Suprapubic skin (tissue), 4 donors: ENCODE measurements around the gene SLC11A2. TPM values are rescaled to one million over a fixed set of nuclear protein-coding genes. Genes with fewer than 3 reads are reported as not detected.
A peak's percentile ranks its signal among the peaks of the same experiment; 100 is the strongest.

Source experiments
- DNase-seq, 2 donors: peaks; one replicate each; pipeline ENCODE4 v3.0.0-alpha.2; 2019; ENCODE audit warnings: low spot score in 2 of 2
- H3K27ac ChIP-seq: fragments of 200-600 bp; sonication (generic); one replicate; pipeline ENCODE4 v1.5.1; 2019
- H3K27me3 ChIP-seq: fragments of 200-600 bp; sonication (generic); one replicate; pipeline ENCODE4 v1.5.1; 2019
- H3K36me3 ChIP-seq: fragments of 200-600 bp; sonication (generic); one replicate; pipeline ENCODE4 v1.5.1; 2019
- H3K4me1 ChIP-seq: fragments of 200-600 bp; sonication (generic); one replicate; pipeline ENCODE4 v1.5.1; 2019
- H3K4me3 ChIP-seq: fragments of 200-600 bp; sonication (generic); one replicate; pipeline ENCODE4 v1.5.1; 2019; ENCODE audit warnings: mild to moderate bottlenecking
- H3K9me3 ChIP-seq: fragments of 200-600 bp; sonication (generic); one replicate; pipeline ENCODE4 v1.5.1; 2019
- CTCF ChIP-seq, 2 donors: fragments of 200-600 bp in 1 of 2; fragments of 450-650 bp in 1 of 2; sonication (generic) in 1 of 2; IDR thresholded peaks; one replicate each; pipeline ENCODE4 v1.5.1; 2016 to 2019; ENCODE audit warnings: antibody characterized with exemption in 2 of 2, mild to moderate bottlenecking in 1 of 2, moderate library complexity in 1 of 2
- EP300 ChIP-seq: sonication (generic); formaldehyde crosslinking; IDR thresholded peaks from one replicate; pipeline ENCODE4 v1.6.1; 2017; ENCODE audit warnings: antibody characterized with exemption
- POLR2A ChIP-seq, 2 donors: fragments of 450-650 bp; IDR thresholded peaks; one replicate each; pipeline ENCODE4 v1.6.1; 2017; ENCODE audit warnings: antibody characterized with exemption in 2 of 2, mild to moderate bottlenecking in 2 of 2, moderate library complexity in 2 of 2
- POLR2AphosphoS5 ChIP-seq, 3 donors: sonication (generic); formaldehyde crosslinking; IDR thresholded peaks; one replicate each; pipeline ENCODE4 v1.6.1; 2017; ENCODE audit warnings: antibody characterized with exemption in 3 of 3
- WGBS: methylation state at CpG from one replicate; pipeline ENCODE4 v1.1.5; 2018; 5-methylcytosine and 5-hydroxymethylcytosine counted together
- total RNA-seq, 4 donors: library from RNA; depleted of rRNA; stranded (reverse); fragments of >200 nt; gene quantifications; one replicate each; pipeline ENCODE4 v1.1.0, GENCODE V29; 2016

The SLC11A2 gene
- total RNA-seq, 4 donors from 2014 or later = 39.0 to 108 (median 60.2) TPM

GRCh38 chr12:51028126-51028812 is 2.1 kb upstream of the SLC11A2 start:
- peaks cover 39% of the 10 kb centered on the region for H3K4me1 ChIP-seq
- no peak overlapping the region for H3K4me3 ChIP-seq
- H3K27me3 ChIP-seq = no peaks in the 10 kb centered on the region
- no peaks in the 10 kb centered on the region for H3K9me3 ChIP-seq
- no peak for DNase-seq
- 16% methylated on average over 9 of the region's 9 CpGs for WGBS
- no peak for TF ChIP-seq POLR2AphosphoS5 (IDR thresholded peaks at IDR 0.05)
- TF ChIP-seq POLR2A (IDR thresholded peaks at IDR 0.05) = no peak
- no peak for TF ChIP-seq EP300
- peak; percentile 22 to 30 for TF ChIP-seq CTCF (IDR thresholded peaks at IDR 0.05)
- H3K27ac ChIP-seq = peak overlapping the region; percentile 43
- no peaks in the 10 kb centered on the region for H3K36me3 ChIP-seq

- 89% methylated on average over 15 of the region's 15 CpGs for WGBS
- Histone ChIP-seq H3K4me1 (peaks cover 44% of the 10 kb centered on the region), H3K4me3 (no peak overlapping the region), H3K27ac (no peak overlapping the region), H3K9me3 (no peaks in the 10 kb centered on the region), H3K36me3 (no peaks in the 10 kb centered on the region), H3K27me3 (no peaks in the 10 kb centered on the region)
- DNase-seq = no peak
- TF ChIP-seq POLR2A (IDR thresholded peaks at IDR 0.05) (no peak), CTCF (IDR thresholded peaks at IDR 0.05) (no peak), EP300 (no peak)
Measured at GRCh38 chr12:51027342-51027835, 1.2 kb upstream of the SLC11A2 start.

GRCh38 chr12:51025338-51025835 is 797 bp downstream of the SLC11A2 start:
- Histone ChIP-seq H3K27me3 (no peaks in the 10 kb centered on the region), H3K4me1 (peaks cover 44% of the 10 kb centered on the region), H3K4me3 (peak overlapping the region; percentile 86), H3K27ac (peak overlapping the region; percentile 96), H3K9me3 (no peaks in the 10 kb centered on the region), H3K36me3 (no peaks in the 10 kb centered on the region)
- DNase-seq = no peak
- WGBS = 7% methylated on average over 9 of the region's 9 CpGs
- no peak for TF ChIP-seq EP300
- no peak for TF ChIP-seq POLR2AphosphoS5 (IDR thresholded peaks at IDR 0.05)
- no peak for TF ChIP-seq POLR2A (IDR thresholded peaks at IDR 0.05)
- no peak for TF ChIP-seq CTCF (IDR thresholded peaks at IDR 0.05)

- TF ChIP-seq EP300 = no peak
- no peak for TF ChIP-seq POLR2A (IDR thresholded peaks at IDR 0.05)
- TF ChIP-seq POLR2AphosphoS5 (IDR thresholded peaks at IDR 0.05) = no peak
- TF ChIP-seq CTCF (IDR thresholded peaks at IDR 0.05) = no peak
- no peaks in the 10 kb centered on the region for H3K27me3 ChIP-seq
- no peak for DNase-seq
- H3K9me3 ChIP-seq = no peaks in the 10 kb centered on the region
- no peaks in the 10 kb centered on the region for H3K36me3 ChIP-seq
- peak overlapping the region; percentile 96 for H3K27ac ChIP-seq
- peaks cover 42% of the 10 kb centered on the region for H3K4me1 ChIP-seq
- WGBS = 49% methylated on average over 4 of the region's 4 CpGs
- peak overlapping the region; percentile 86 for H3K4me3 ChIP-seq
Measured at GRCh38 chr12:51023625-51024382, 2.4 kb downstream of the SLC11A2 start.

GRCh38 chr12:51021694-51022093 is 4.5 kb downstream of the SLC11A2 start:
- no peak for DNase-seq
- no peaks in the 10 kb centered on the region for H3K9me3 ChIP-seq
- H3K4me1 ChIP-seq = peaks cover 35% of the 10 kb centered on the region
- H3K36me3 ChIP-seq = no peaks in the 10 kb centered on the region
- TF ChIP-seq CTCF (IDR thresholded peaks at IDR 0.05) = no peak
- TF ChIP-seq POLR2AphosphoS5 (IDR thresholded peaks at IDR 0.05) = no peak
- TF ChIP-seq EP300 = no peak
- TF ChIP-seq POLR2A (IDR thresholded peaks at IDR 0.05) = no peak
- WGBS = 59% methylated on average over 1 of the region's 1 CpG
- no peaks in the 10 kb centered on the region for H3K27me3 ChIP-seq
- no peak overlapping the region for H3K27ac ChIP-seq
- H3K4me3 ChIP-seq = no peak overlapping the region
